WERI-Rb-1 (cell line): ENCODE results near the gene ANO1.

Experiments
- DNase-seq: peaks from one replicate; pipeline ENCODE4 v3.0.0-alpha.2; 2020
- H3K27ac ChIP-seq: fragments of 250-450 bp; sonication (Bioruptor Pico); 2 replicates; pipeline ENCODE4 v1.5.1; 2020; ENCODE audit warnings: mild to moderate bottlenecking, moderate library complexity
- H3K27me3 ChIP-seq: fragments of 250-450 bp; sonication (Bioruptor Pico); 2 replicates; pipeline ENCODE4 v1.5.1; 2021; ENCODE audit warnings: mild to moderate bottlenecking, low read depth, moderate library complexity; ENCODE audit not compliant: insufficient read depth, severe bottlenecking
- H3K36me3 ChIP-seq: fragments of 250-450 bp; sonication (Bioruptor Pico); 2 replicates; pipeline ENCODE4 v1.5.1; 2020; ENCODE audit warnings: mild to moderate bottlenecking, moderate library complexity
- H3K4me3 ChIP-seq: 2 replicates; pipeline ENCODE4 v1.5.1; 2011; ENCODE audit warnings: low read depth, mild to moderate bottlenecking, control low read depth, low read length
- H3K9me3 ChIP-seq: fragments of 250-450 bp; sonication (Bioruptor Pico); 2 replicates; pipeline ENCODE4 v1.5.1; 2021; ENCODE audit warnings: mild to moderate bottlenecking, moderate library complexity; ENCODE audit not compliant: severe bottlenecking
- CTCF ChIP-seq: IDR thresholded peaks from 2 replicates; pipeline ENCODE4 v1.5.1; 2011; ENCODE audit warnings: low read depth, mild to moderate bottlenecking, control low read depth, inconsistent platforms, low read length

Gene ANO1

GRCh38 chr11:70233034-70233433 is 154.9 kb downstream of the ANO1 start:
- no peak overlapping the region for H3K27ac ChIP-seq
- H3K4me3 ChIP-seq, result no peak overlapping the region

GRCh38 chr11:70233511-70233934 is 155.4 kb downstream of the ANO1 start:
- H3K9me3 ChIP-seq, result no peaks in the 10 kb centered on the region
- H3K27ac ChIP-seq, result no peak overlapping the region
- DNase-seq, result no peak
- H3K4me3 ChIP-seq, result no peak overlapping the region
- TF ChIP-seq CTCF, result no peak
- no peaks in the 10 kb centered on the region for H3K36me3 ChIP-seq
- H3K27me3 ChIP-seq, result no peaks in the 10 kb centered on the region

More at GRCh38 chr11:70233034-70233433, 154.9 kb downstream of the ANO1 start:
- no peak for DNase-seq
- no peak for TF ChIP-seq CTCF
- no peaks in the 10 kb centered on the region for H3K27me3 ChIP-seq
- H3K36me3 ChIP-seq, result no peaks in the 10 kb centered on the region
- H3K9me3 ChIP-seq, result no peaks in the 10 kb centered on the region

- no peak overlapping the region for H3K4me3 ChIP-seq
- no peaks in the 10 kb centered on the region for H3K36me3 ChIP-seq
- DNase-seq, result no peak
- no peaks in the 10 kb centered on the region for H3K9me3 ChIP-seq
- H3K27me3 ChIP-seq, result no peaks in the 10 kb centered on the region
- TF ChIP-seq CTCF, result no peak
- H3K27ac ChIP-seq, result no peak overlapping the region
Measured at GRCh38 chr11:70233962-70234361, 155.8 kb downstream of the ANO1 start.
